Pancreas (tissue), 10 donors: ENCODE measurements around the gene PIGS. TPM values are rescaled to one million over a fixed set of nuclear protein-coding genes. Genes with fewer than 3 reads are reported as not detected.

Source experiments
- ATAC-seq, 4 donors: fragments of 200-7000 bp; cut with Tn5 transposase; one replicate each; pipeline versions ENCODE4 v1.8.0 to v1.9.1; 2020; ENCODE audit warnings: mild to moderate bottlenecking in 4 of 4, moderate library complexity in 4 of 4
- DNase-seq, 6 donors: peaks; one replicate each; pipeline ENCODE4 v3.0.0-alpha.2; 2020
- FAIRE-seq: peaks from 2 replicates; lab custom pipeline; 2012; peaks lifted over from hg19 to GRCh38; lab: Jason Lieb, UNC
- H3K27ac ChIP-seq, 4 donors: fragments of 200-600 bp; sonication (generic); 1 replicate in 3 of 4; 2 replicates in 1 of 4; pipeline versions ENCODE4 v1.5.0 to v1.8.0; 2020
- H3K27me3 ChIP-seq, 4 donors: fragments of 200-600 bp; one replicate each; pipeline ENCODE4 v1.8.0; 2021
- H3K36me3 ChIP-seq, 3 donors: fragments of 200-600 bp; sonication (generic) in 1 of 3; one replicate each; pipeline versions ENCODE4 v1.5.0 to v1.8.0; 2020 to 2021
- H3K4me1 ChIP-seq, 3 donors: fragments of 200-600 bp; one replicate each; pipeline ENCODE4 v1.8.0; 2021
- H3K4me3 ChIP-seq, 4 donors: fragments of 200-600 bp; sonication (generic) in 2 of 4; one replicate each; pipeline versions ENCODE4 v1.5.0 to v1.8.0; 2020 to 2021
- H3K9me3 ChIP-seq, 4 donors: fragments of 200-600 bp; one replicate each; pipeline ENCODE4 v1.8.0; 2021
- WGBS, 2 donors: extraction: QIAGEN DNeasy Blood & Tissue Kit; methylation state at CpG; one replicate each; pipeline ENCODE4 v1.1.7; 2013; 5-methylcytosine and 5-hydroxymethylcytosine counted together
- intact Hi-C, 3 donors: fragments of 100-400 bp; cut with DNase I; formaldehyde crosslinking; loops; one replicate each; pipeline versions ENCODE4 v1.11.1 to v1.14.2; 2022
- polyA plus RNA-seq, 2 donors: library from polyadenylated mRNA; stranded (reverse); fragments of 200-250 nt; gene quantifications; one replicate each; pipeline ENCODE4 v1.2.3, GENCODE V29; 2013
- total RNA-seq, 6 donors: library from RNA; stranded (reverse); fragmentation: NEBNext Ultra II Directional in 4 of 6; extraction: Animal tissue kit (Norgen Biotek cat#: 25700) in 4 of 6; gene quantifications; one replicate each; pipeline versions ENCODE4 v1.2.1 to v1.2.4, GENCODE V29; 2021 to 2023
- TF ChIP-seq, protein P1 (sequence below), 4 donors: fragments of 200-600 bp; sonication (generic) in 3 of 4; IDR thresholded peaks; one replicate each; pipeline versions ENCODE4 v1.5.0 to v1.8.0; 2021; ENCODE audit warnings: antibody characterized with exemption in 4 of 4
- donor health status: healthy with polysubstance abuse.
- donor health status: DM: no; HTN: no; CAD: no; lungs with moderate emphysema.
- donor health status: DM: no; HTN: no; CAD: no.
- donor health status: control.
- donor health status: control.
- donor health status: Bipolar disorder and iron deficiency.
- donor health status: DM: yes; HTN: yes; CAD: no.
- donor health status: DM: no; HTN: no; CAD: no.
- donor health status: DM: no; HTN: no; CAD: no.
- donor health status: DM: yes; HTN: yes; CAD: no.

Gene PIGS
- total and polyA plus RNA-seq, 8 donors, result 9.2 to 26.5 (median 15.9) TPM

DNA sequence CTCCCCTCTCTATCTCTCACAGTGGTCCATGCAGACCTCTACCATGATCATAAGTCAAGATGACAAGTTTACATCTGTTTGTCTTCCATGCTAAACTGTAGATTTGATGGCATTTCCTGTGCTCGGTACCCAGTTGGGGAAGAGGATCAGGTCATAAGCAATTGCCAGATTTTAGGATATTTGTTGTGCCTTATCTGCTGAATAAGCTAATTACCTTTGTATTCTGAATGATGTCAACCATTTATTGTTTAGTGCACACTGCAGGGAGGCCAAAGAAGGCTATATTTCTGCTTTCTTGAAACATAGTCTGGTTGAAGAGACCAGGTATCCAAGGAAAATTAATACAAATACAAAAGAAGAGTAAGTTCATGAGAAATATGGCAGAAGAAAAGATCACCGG, 11.2 kb upstream of the PIGS start:
- H3K9me3 ChIP-seq, result no peaks in the 10 kb centered on the region
- H3K27me3 ChIP-seq, result no peaks in the 10 kb centered on the region
- no peak overlapping the region for H3K4me3 ChIP-seq
- TF ChIP-seq, protein P1, sequence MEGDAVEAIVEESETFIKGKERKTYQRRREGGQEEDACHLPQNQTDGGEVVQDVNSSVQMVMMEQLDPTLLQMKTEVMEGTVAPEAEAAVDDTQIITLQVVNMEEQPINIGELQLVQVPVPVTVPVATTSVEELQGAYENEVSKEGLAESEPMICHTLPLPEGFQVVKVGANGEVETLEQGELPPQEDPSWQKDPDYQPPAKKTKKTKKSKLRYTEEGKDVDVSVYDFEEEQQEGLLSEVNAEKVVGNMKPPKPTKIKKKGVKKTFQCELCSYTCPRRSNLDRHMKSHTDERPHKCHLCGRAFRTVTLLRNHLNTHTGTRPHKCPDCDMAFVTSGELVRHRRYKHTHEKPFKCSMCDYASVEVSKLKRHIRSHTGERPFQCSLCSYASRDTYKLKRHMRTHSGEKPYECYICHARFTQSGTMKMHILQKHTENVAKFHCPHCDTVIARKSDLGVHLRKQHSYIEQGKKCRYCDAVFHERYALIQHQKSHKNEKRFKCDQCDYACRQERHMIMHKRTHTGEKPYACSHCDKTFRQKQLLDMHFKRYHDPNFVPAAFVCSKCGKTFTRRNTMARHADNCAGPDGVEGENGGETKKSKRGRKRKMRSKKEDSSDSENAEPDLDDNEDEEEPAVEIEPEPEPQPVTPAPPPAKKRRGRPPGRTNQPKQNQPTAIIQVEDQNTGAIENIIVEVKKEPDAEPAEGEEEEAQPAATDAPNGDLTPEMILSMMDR (IDR thresholded peaks at IDR 0.05), result no peak
- no peaks in the 10 kb centered on the region for H3K4me1 ChIP-seq
- intact Hi-C loops, result no loop called here
- FAIRE-seq (no peak), ATAC-seq (no peak), DNase-seq (no peak)
- H3K36me3 ChIP-seq, result no peaks in the 10 kb centered on the region
- H3K27ac ChIP-seq, result no peak overlapping the region
- WGBS, 2 donors, result 94 to 95% methylated on average over 2 of the region's 2 CpGs

DNA sequence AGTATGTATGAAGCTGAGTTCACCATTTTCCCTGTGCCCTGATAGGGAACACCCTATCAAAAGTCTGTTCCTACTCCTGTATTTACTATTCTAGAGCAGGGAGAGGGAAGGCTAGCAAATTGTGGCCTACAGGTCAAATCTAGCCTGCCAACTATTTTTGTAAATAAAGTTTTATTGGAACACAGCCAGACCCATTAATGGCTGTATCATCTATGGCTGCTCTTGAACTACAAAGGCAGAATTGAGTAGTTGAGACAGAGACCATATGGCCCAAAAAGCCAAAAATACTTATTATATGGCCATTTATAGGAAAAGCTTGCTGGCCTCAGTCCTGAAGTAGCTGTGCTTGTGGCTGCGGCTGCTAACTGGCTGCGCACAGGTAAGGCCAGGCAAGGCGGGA, 9.6 kb upstream of the PIGS start:
- TF ChIP-seq, protein P1 (IDR thresholded peaks at IDR 0.05), result no peak
- Histone ChIP-seq H3K36me3 (no peaks in the 10 kb centered on the region), H3K4me3 (no peak overlapping the region), H3K27ac (no peak overlapping the region), H3K4me1 (peaks cover 0 to 3% (median 0%) of the 10 kb centered on the region in 3 donors), H3K9me3 (no peaks in the 10 kb centered on the region), H3K27me3 (no peaks in the 10 kb centered on the region)
- WGBS, 2 donors, result 98% methylated on average over 3 of the region's 3 CpGs
- FAIRE-seq (no peak), DNase-seq (no peak), ATAC-seq (no peak)
- intact Hi-C loops, result no loop called here

DNA sequence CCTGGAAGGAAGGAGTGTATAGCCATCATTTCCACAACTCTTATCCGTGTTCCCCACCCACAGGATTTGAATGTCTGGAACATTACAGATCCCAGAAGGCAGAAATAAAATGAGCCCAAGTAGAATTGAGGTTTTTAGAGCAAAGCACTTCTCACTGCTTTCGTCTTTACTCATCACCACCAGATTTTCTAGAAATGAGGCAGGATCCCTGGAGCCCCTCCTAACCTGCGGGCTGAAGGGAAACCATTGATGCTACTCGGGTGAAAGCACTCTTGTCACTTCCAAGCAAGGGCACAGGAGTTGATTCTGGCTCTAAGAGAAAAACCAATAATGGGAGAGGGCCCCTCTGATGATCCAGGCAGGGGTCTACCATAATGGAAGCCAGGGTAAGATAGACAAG, 8.2 kb upstream of the PIGS start:
- WGBS, 2 donors, result 90 to 98% methylated on average over 4 of the region's 4 CpGs
- ATAC-seq, result no peak

DNA sequence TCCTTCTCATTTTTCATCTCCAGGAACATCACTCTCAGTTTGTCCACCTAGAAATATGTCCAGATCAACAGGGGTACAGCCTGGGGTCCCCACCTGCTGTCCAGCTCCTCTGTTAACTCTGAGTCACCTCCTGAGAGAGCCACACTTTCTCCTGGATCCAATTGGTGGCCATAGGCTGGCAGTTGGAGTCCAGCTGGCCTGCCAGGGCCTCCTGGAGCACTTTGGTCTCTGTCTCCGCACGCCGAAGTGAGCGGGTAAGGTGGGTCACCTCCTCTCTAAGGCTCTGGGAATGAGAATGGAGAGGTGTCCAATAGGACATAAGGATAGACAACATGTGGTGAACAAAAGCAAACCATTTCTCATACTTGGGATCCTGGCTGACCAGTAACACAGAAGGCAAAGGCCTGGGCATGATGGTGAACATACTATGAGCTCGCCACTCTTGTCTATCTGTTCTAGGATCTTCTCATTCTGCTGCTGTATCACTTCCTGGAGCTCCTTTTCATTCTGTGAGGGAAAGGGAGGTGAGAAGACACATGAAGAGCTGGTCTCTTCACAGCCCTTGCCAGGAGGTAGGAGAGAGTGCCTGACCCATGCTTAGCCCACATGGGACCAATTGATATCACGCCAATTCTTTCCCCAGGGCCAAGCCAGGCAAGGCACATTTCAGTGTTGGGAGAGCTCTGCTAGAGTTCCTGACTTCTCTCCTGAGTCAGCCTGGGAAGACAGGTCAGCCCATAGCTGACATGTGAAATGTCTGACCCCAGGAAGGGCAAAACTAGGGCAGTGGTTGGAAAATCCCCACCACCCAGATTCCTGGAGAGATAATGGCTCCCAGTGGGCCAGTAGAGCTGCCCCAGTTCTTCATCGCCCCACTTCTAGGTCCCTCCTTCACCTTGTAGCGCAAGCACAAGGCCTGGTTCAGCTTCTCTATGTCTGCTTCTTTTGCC, 7.2 kb upstream of the PIGS start:
- intact Hi-C loops, result no loop called here
- no peak for DNase-seq
- no peaks in the 10 kb centered on the region for H3K9me3 ChIP-seq
- ATAC-seq, result no peak
- H3K27ac ChIP-seq, result no peak overlapping the region
- no peaks in the 10 kb centered on the region for H3K27me3 ChIP-seq
- H3K4me1 ChIP-seq, result peaks cover 0 to 3% (median 0%) of the 10 kb centered on the region in 3 donors
- H3K4me3 ChIP-seq, result no peak overlapping the region
- 97 to 98% methylated on average over 8 of the region's 8 CpGs for WGBS, 2 donors
- H3K36me3 ChIP-seq, result no peaks in the 10 kb centered on the region
- FAIRE-seq, result no peak
- TF ChIP-seq, protein P1 (IDR thresholded peaks at IDR 0.05), result no peak

More for the DNA sequence above, 8.2 kb upstream of the PIGS start:
- no peak for DNase-seq
- Histone ChIP-seq H3K9me3 (no peaks in the 10 kb centered on the region), H3K36me3 (no peaks in the 10 kb centered on the region), H3K27ac (no peak overlapping the region), H3K27me3 (no peaks in the 10 kb centered on the region), H3K4me3 (no peak overlapping the region), H3K4me1 (peaks cover 0 to 3% (median 0%) of the 10 kb centered on the region in 3 donors)
- intact Hi-C loops, result no loop called here
- TF ChIP-seq, protein P1 (IDR thresholded peaks at IDR 0.05), result no peak
- no peak for FAIRE-seq

DNA sequence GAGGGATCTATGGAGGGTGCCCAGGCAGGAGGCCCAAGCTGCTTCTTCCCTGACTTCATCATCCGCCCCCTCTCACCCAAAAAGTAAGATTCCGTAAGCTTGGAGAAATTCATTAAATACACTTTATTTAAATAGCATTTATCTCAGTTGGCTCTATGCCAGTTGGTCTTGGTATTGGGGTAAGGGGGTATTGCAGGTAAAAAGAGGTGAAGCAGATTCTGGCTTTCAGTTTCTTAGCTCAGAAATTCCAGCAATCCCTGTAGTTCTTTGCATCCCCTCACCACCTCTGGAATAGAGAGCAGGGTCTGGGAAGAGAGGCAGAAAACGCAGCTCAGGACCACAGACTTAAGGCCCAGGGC, 6.1 kb upstream of the PIGS start:
- WGBS, 2 donors, result 95 to 97% methylated on average over 3 of the region's 3 CpGs
- ATAC-seq (no peak), FAIRE-seq (no peak), DNase-seq (no peak)
- no peaks in the 10 kb centered on the region for H3K36me3 ChIP-seq
- peaks cover 0 to 3% (median 0%) of the 10 kb centered on the region in 3 donors for H3K4me1 ChIP-seq
- intact Hi-C loops, result no loop called here
- H3K27ac ChIP-seq, result no peak overlapping the region
- TF ChIP-seq, protein P1 (IDR thresholded peaks at IDR 0.05), result no peak
- H3K4me3 ChIP-seq, result no peak overlapping the region
- no peaks in the 10 kb centered on the region for H3K27me3 ChIP-seq
- H3K9me3 ChIP-seq, result no peaks in the 10 kb centered on the region
